ENCODE results near the gene RASD2. TPM values are rescaled to one million over a fixed set of nuclear protein-coding genes. Genes with fewer than 3 reads are reported as not detected.
"Not testable (repeated sequence)": the region's sequence is repeated elsewhere in the genome, so short reads cannot be mapped to it uniquely, and the experiment has no call there.

The RASD2 gene
- polyA plus RNA-seq (2012; ENCODE audit: missing spikeins), result not detected

GRCh38 chr22:35540595-35541253 is at the start of gene RASD2:
RASD2 (plus strand) TSS chr22:35540831; CDS start chr22:35546810, 5,979 bp downstream.
- no peak for FAIRE-seq
- TF ChIP-seq POLR2A (IDR thresholded peaks at IDR 0.05; ENCODE audit: low read depth, low read length) (no peak), TAF1 (IDR thresholded peaks at IDR 0.05; ENCODE audit: borderline replicate concordance, low read depth, low read length) (no peak), POLR2AphosphoS5 (IDR thresholded peaks at IDR 0.05; ENCODE audit: low read depth, low read length) (no peak)
- DNase-seq (ENCODE audit: insufficient read length), result no peak

DNA sequence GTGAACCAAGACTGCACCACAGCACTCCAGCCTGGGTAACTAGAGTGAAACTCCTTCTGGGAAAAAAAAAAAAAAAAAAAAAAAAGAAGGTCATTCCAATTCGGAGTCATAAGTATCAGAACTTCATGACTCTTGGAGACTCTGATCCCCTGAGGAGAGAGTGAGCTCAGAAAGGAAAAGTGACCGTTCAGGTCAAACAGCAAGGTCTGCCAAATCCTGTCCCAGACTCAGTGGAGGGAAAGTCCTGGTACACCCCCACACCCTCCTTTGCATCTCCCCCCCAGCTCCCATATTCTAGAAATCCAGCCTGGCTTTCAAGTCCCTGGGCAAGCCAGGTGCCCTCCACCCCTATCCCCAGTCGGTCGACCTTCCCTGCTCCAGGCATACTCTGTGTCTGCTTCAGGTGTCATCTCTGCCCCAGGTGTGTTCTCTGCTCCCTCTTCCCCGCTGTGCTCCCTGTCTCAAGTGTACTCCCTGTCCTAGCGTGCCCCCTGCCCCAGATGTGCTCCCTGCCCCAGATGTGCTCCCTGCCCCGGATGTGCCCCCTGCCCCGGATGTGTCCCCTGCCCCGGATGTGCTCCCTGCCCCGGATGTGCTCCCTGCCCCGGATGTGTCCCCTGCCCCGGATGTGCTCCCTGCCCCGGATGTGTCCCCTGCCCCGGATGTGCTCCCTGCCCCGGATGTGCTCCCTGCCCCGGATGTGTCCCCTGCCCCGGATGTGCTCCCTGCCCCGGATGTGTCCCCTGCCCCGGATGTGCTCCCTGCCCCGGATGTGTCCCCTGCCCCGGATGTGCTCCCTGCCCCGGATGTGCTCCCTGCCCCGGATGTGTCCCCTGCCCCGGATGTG is 49.3 kb upstream of the RASD2 start:
- not testable (repeated sequence) for DNase-seq (ENCODE audit: insufficient read length); FAIRE-seq

DNA sequence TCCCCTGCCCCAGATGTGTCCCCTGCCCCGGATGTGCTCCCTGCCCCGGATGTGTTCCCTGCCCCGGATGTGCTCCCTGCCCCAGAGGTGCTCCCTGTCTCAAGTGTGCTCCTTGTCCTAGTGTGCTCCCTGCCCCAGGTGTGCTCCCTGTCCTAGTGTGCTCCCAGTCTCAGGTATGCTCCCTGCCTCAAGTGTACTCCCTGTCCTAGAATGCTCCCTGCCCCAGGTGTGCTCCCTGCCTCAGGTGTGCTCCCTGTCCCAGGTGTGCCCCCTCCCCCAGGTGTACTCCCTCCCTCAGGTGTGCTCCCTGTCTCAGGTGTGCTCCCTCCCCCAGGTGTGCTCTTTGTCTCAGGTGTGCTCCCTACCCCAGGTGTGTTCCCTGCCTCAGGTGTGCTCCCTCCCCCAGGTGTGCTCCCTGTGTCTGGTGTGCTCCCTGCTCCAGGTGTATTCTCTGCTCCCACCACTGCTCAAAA is 48.7 kb upstream of the RASD2 start:
- no peak for TF ChIP-seq POLR2A (IDR thresholded peaks at IDR 0.05; ENCODE audit: low read depth, low read length)
- FAIRE-seq, result no peak
- DNase-seq (ENCODE audit: insufficient read length), result no peak

GRCh38 chr22:35493074-35493473 is 47.6 kb upstream of the RASD2 start:
- no peak for TF ChIP-seq POLR2AphosphoS5 (IDR thresholded peaks at IDR 0.05; ENCODE audit: low read depth, low read length)
- TF ChIP-seq TAF1 (IDR thresholded peaks at IDR 0.05; ENCODE audit: borderline replicate concordance, low read depth, low read length), result no peak
- no peak for TF ChIP-seq POLR2A (IDR thresholded peaks at IDR 0.05; ENCODE audit: low read depth, low read length)
- DNase-seq (ENCODE audit: insufficient read length) (no peak), FAIRE-seq (no peak)

DNA sequence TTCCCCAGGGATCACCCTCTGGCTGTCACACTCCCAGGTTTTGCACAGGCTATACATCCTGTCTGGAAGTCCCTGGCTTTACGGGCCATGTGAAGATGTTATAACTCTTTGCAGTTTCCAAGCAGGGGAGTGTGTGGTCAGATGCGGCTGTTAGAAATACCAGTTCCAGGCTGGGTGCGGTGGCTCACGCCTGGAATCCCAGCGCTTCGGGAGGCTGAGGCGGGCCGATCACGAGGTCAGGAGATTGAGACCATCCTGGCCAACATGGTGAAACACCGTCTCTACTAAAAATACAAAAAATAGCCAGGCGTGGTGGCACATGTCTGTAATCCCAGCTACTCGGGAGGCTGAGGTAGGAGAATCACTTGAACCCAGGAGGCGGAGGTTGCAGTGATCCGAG is 44.9 kb upstream of the RASD2 start:
- not testable (repeated sequence) for FAIRE-seq; DNase-seq (ENCODE audit: insufficient read length)

GRCh38 chr22:35496768-35497312 is 43.8 kb upstream of the RASD2 start:
- no peak for TF ChIP-seq POLR2A (IDR thresholded peaks at IDR 0.05; ENCODE audit: low read depth, low read length)
- TF ChIP-seq TAF1 (IDR thresholded peaks at IDR 0.05; ENCODE audit: borderline replicate concordance, low read depth, low read length), result no peak
- no peak for FAIRE-seq

DNA sequence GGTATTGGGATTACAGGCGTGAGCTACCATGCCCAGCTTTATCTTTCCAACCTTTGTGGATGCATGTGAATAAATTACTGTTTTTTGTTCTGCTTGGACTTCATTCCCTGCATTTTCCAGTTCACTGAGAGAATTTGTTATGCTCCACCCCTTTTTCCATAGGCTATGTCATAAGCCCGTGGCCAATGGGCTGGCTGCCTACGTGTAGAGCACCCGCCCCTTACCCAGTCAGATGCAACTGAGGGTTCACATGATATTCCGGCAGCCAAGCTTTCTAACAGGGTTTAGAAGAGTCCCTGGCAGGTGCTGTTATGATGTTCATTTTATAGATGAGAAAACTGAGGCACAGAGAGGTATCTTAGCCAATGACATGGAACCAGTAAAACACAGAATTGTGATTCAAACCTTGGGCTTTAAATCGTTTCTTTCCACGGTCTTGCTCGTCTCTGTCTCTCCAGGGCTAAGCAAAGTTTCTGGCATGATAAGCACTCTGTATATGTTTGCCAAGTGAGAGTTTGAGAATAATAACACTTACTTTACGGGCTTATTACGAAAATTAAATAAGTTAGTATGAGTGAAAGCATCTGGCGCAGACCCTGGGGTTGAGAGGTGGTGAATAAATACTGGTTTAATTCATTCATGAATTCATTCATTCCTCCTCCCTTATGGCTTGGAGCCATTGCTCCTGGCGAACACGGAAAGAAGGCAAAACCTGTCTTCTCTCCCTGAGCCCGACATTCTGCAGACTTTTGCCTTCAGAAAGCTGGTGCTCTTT is 42.4 kb upstream of the RASD2 start:
- FAIRE-seq (no peak), DNase-seq (ENCODE audit: insufficient read length) (no peak)
- TF ChIP-seq POLR2AphosphoS5 (IDR thresholded peaks at IDR 0.05; ENCODE audit: low read depth, low read length) (no peak), TAF1 (IDR thresholded peaks at IDR 0.05; ENCODE audit: borderline replicate concordance, low read depth, low read length) (no peak)

More at GRCh38 chr22:35496768-35497312, 43.8 kb upstream of the RASD2 start:
- no peak for DNase-seq (ENCODE audit: insufficient read length)

DNA sequence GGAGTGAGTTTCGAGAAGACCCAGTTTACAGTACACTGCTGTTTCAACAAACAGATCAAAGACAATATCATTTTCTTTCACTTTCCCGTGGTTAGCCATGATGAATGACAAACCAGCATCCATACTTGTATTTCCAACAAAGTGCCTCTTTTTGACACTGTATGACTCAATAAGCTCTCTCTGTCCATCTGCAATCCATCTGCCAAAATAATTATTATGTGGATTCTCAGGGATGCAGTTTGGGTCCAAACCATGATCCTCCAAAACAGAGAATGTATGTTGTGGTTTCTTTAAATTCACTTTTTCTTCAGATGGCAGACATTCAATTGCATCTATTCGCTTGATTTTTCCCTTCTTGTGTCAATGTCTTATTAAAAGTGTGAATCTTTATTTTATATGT is 37.8 kb upstream of the RASD2 start:
- FAIRE-seq (no peak), DNase-seq (ENCODE audit: insufficient read length) (no peak)
- TF ChIP-seq POLR2A (IDR thresholded peaks at IDR 0.05; ENCODE audit: low read depth, low read length) (no peak), POLR2AphosphoS5 (IDR thresholded peaks at IDR 0.05; ENCODE audit: low read depth, low read length) (no peak)

- TF ChIP-seq TAF1 (IDR thresholded peaks at IDR 0.05; ENCODE audit: borderline replicate concordance, low read depth, low read length), result no peak
- TF ChIP-seq POLR2A (IDR thresholded peaks at IDR 0.05; ENCODE audit: low read depth, low read length), result no peak
- DNase-seq (ENCODE audit: insufficient read length) (no peak), FAIRE-seq (no peak)
Measured at GRCh38 chr22:35505399-35506258, 35.0 kb upstream of the RASD2 start.

- TF ChIP-seq POLR2AphosphoS5 (IDR thresholded peaks at IDR 0.05; ENCODE audit: low read depth, low read length) (no peak), POLR2A (IDR thresholded peaks at IDR 0.05; ENCODE audit: low read depth, low read length) (no peak), TAF1 (IDR thresholded peaks at IDR 0.05; ENCODE audit: borderline replicate concordance, low read depth, low read length) (no peak)
- FAIRE-seq (no peak), DNase-seq (ENCODE audit: insufficient read length) (no peak)
Measured at GRCh38 chr22:35506259-35506570, 34.4 kb upstream of the RASD2 start.

GRCh38 chr22:35507851-35508250 is 32.8 kb upstream of the RASD2 start:
- FAIRE-seq; DNase-seq (ENCODE audit: insufficient read length): not testable (repeated sequence)
